H1 (cell line): ENCODE results near the gene ARHGEF18. TPM values are rescaled to one million over a fixed set of nuclear protein-coding genes. Genes with fewer than 3 reads are reported as not detected.

Experiments
- CTCF ChIA-PET: fragments of 300-600 bp; sonication (Branson Sonifier 250); formaldehyde crosslinking; loops from one replicate; lab custom pipeline; 2021; ENCODE audit not compliant: partially characterized antibody; lab: Charles Lee
- POLR2A ChIA-PET: fragments of 300-600 bp; sonication (Branson Sonifier 250); formaldehyde crosslinking; loops from one replicate; lab custom pipeline; 2021; ENCODE audit warnings: inconsistent platforms; ENCODE audit not compliant: partially characterized antibody; lab: Charles Lee
- DNase-seq, 2 experiments: peaks; one replicate each; pipeline versions ENCODE4 v3.0.0 to v3.0.0-alpha.2; 2010 to 2022; ENCODE audit warnings: low spot score in 2 of 2, low read depth in 1 of 2, mixed read lengths in 1 of 2
- FAIRE-seq: peaks from 2 replicates; lab custom pipeline; 2011; peaks lifted over from hg19 to GRCh38; lab: Jason Lieb, UNC
- H2AFZ ChIP-seq: 2 replicates; pipeline ENCODE4 v1.8.1; 2012; ENCODE audit warnings: low read length, inconsistent platforms
- H2AK5ac ChIP-seq: 2 replicates; pipeline ENCODE4 v1.6.1; 2013; ENCODE audit warnings: low read depth, low read length
- H2BK120ac ChIP-seq: replicated peaks from 2 replicates; pipeline ENCODE3; 2013; ENCODE audit warnings: low read depth, low read length, inconsistent platforms
- H2BK12ac ChIP-seq: 2 replicates; pipeline ENCODE4 v1.6.1; 2013; ENCODE audit warnings: low read depth, low read length
- H2BK15ac ChIP-seq: 2 replicates; pipeline ENCODE4 v1.6.1; 2013; ENCODE audit warnings: low read length
- H2BK20ac ChIP-seq: 2 replicates; pipeline ENCODE4 v1.6.1; 2013; ENCODE audit warnings: low read length
- H2BK5ac ChIP-seq: 2 replicates; pipeline ENCODE4 v1.6.1; 2013; ENCODE audit warnings: low read depth, low read length
- H3K14ac ChIP-seq: 2 replicates; pipeline ENCODE4 v1.6.1; 2013; ENCODE audit warnings: inconsistent platforms; ENCODE audit not compliant: insufficient read length
- H3K18ac ChIP-seq: 2 replicates; pipeline ENCODE4 v1.6.1; 2013; ENCODE audit warnings: low read length; ENCODE audit errors: extremely low read depth
- H3K23ac ChIP-seq: 2 replicates; pipeline ENCODE4 v1.6.1; 2013; ENCODE audit warnings: inconsistent platforms; ENCODE audit not compliant: insufficient read length
- H3K23me2 ChIP-seq: 2 replicates; pipeline ENCODE4 v1.6.1; 2013; ENCODE audit warnings: low read depth, low read length
- H3K27ac ChIP-seq: 2 replicates; pipeline ENCODE4 v1.6.1; 2011; ENCODE audit warnings: low read depth, low read length, inconsistent platforms
- H3K27me3 ChIP-seq, 4 experiments: replicated peaks in 1 of 4; 1 replicate in 1 of 4; 2 replicates in 3 of 4; pipeline versions ENCODE4 v1.6.1 to v1.8.1; 2011 to 2013; ENCODE audit warnings: low read length in 3 of 4, mild to moderate bottlenecking in 3 of 4, inconsistent platforms in 2 of 4, mixed read lengths in 2 of 4, moderate library complexity in 1 of 4; ENCODE audit not compliant: control insufficient read depth in 3 of 4, insufficient read depth in 3 of 4; ENCODE audit errors: extremely low read depth in 1 of 4
- H3K36me3 ChIP-seq, 4 experiments: 2 replicates each; pipeline versions ENCODE4 v1.6.1 to v1.8.1; 2011 to 2013; ENCODE audit warnings: mild to moderate bottlenecking in 4 of 4, low read length in 3 of 4, moderate library complexity in 2 of 4, control low read depth in 1 of 4, inconsistent platforms in 1 of 4; ENCODE audit not compliant: insufficient read depth in 4 of 4, control insufficient read depth in 2 of 4
- H3K4ac ChIP-seq: replicated peaks from 2 replicates; pipeline ENCODE3; 2013; ENCODE audit warnings: low read length, low read depth, mixed read lengths, inconsistent platforms; ENCODE audit not compliant: insufficient read length
- H3K4me1 ChIP-seq, 4 experiments: replicated peaks in 1 of 4; 1 replicate in 1 of 4; 2 replicates in 3 of 4; pipeline versions ENCODE4 v1.6.1 to v1.8.1; 2011 to 2013; ENCODE audit warnings: low read length in 3 of 4, inconsistent platforms in 2 of 4, mixed read lengths in 1 of 4; ENCODE audit not compliant: insufficient read depth in 4 of 4, control insufficient read depth in 3 of 4
- H3K4me2 ChIP-seq, 2 experiments: 2 replicates each; pipeline versions ENCODE4 v1.6.1 to v1.8.1; 2011 to 2013; ENCODE audit warnings: low read depth in 2 of 2, low read length in 2 of 2, control low read depth in 1 of 2, inconsistent platforms in 1 of 2, mild to moderate bottlenecking in 1 of 2; ENCODE audit not compliant: insufficient read depth in 1 of 2
- H3K4me3 ChIP-seq, 4 experiments: fragments of 200-600, 300-600 bp in 1 of 4; sonication (generic), shearing (Covaris generic), sonication (Bioruptor Twin) in 1 of 4; 2 replicates each; pipeline versions ENCODE4 v1.5.1 to v1.8.1; 2011 to 2016; ENCODE audit warnings: low read length in 4 of 4, low read depth in 3 of 4, control low read depth in 2 of 4, inconsistent platforms in 2 of 4, mild to moderate bottlenecking in 2 of 4, mixed read lengths in 1 of 4, moderate library complexity in 1 of 4; ENCODE audit not compliant: insufficient read depth in 2 of 4; ENCODE audit errors: extremely low read depth in 1 of 4
- H3K56ac ChIP-seq: replicated peaks from 2 replicates; pipeline ENCODE3; 2013; ENCODE audit warnings: low read depth, mild to moderate bottlenecking, mixed read lengths, low read length, inconsistent platforms; ENCODE audit not compliant: insufficient read length
- H3K79me1 ChIP-seq: 2 replicates; pipeline ENCODE4 v1.6.1; 2013; ENCODE audit warnings: low read depth, low read length, control low read depth
- H3K79me2 ChIP-seq, 2 experiments: 2 replicates each; pipeline versions ENCODE4 v1.6.1 to v1.8.1; 2012 to 2013; ENCODE audit warnings: low read length in 2 of 2, mild to moderate bottlenecking in 2 of 2, inconsistent platforms in 1 of 2; ENCODE audit not compliant: insufficient read depth in 2 of 2, control insufficient read depth in 1 of 2
- H3K9ac ChIP-seq, 4 experiments: replicated peaks in 1 of 4; 1 replicate in 1 of 4; 2 replicates in 3 of 4; pipeline versions ENCODE4 v1.6.1 to v1.8.1; 2011 to 2013; ENCODE audit warnings: low read depth in 3 of 4, low read length in 3 of 4, control low read depth in 2 of 4, mild to moderate bottlenecking in 2 of 4, moderate library complexity in 2 of 4, inconsistent platforms in 1 of 4; ENCODE audit errors: extremely low read depth in 1 of 4
- H3K9me3 ChIP-seq, 2 experiments: 2 replicates each; pipeline versions ENCODE4 v1.6.1 to v1.8.1; 2012 to 2013; ENCODE audit warnings: mild to moderate bottlenecking in 2 of 2, moderate library complexity in 2 of 2, control low read depth in 1 of 2, inconsistent platforms in 1 of 2, low read depth in 1 of 2, low read length in 1 of 2, mixed read lengths in 1 of 2; ENCODE audit not compliant: insufficient read depth in 2 of 2
- H4K20me1 ChIP-seq, 2 experiments: replicated peaks in 1 of 2; 2 replicates each; pipeline versions ENCODE3 to v1.8.1; 2011 to 2013; ENCODE audit warnings: inconsistent platforms in 2 of 2, low read length in 2 of 2, mild to moderate bottlenecking in 1 of 2; ENCODE audit not compliant: insufficient read depth in 2 of 2, control insufficient read depth in 1 of 2
- H4K5ac ChIP-seq: 2 replicates; pipeline ENCODE4 v1.6.1; 2013; ENCODE audit warnings: low read length, low read depth, mixed read lengths, inconsistent platforms; ENCODE audit not compliant: insufficient read length
- H4K8ac ChIP-seq: 2 replicates; pipeline ENCODE4 v1.8.0; 2013; ENCODE audit warnings: mild to moderate bottlenecking, moderate library complexity, low read length, inconsistent platforms; ENCODE audit not compliant: insufficient read depth; ENCODE audit errors: extremely low read depth
- H4K91ac ChIP-seq: replicated peaks from 2 replicates; pipeline ENCODE3; 2013; ENCODE audit warnings: low read length, mixed read lengths, inconsistent platforms; ENCODE audit not compliant: insufficient read length
- ASH2L ChIP-seq: fragments of 200-600, 300-600 bp; sonication (generic); IDR thresholded peaks from one replicate; pipeline ENCODE4 v1.7.1; 2017; ENCODE audit warnings: low read length
- CHD1 ChIP-seq: IDR thresholded peaks from 2 replicates; pipeline ENCODE4 v1.6.1; 2012; ENCODE audit warnings: low read depth, low read length, improper control_type of control experiment
- KDM4A ChIP-seq: IDR thresholded peaks from one replicate; pipeline ENCODE4 v1.7.1; 2012; ENCODE audit warnings: low read depth, mild to moderate bottlenecking, moderate library complexity, low read length, inconsistent platforms; ENCODE audit not compliant: severe bottlenecking
- NRF1 ChIP-seq: IDR thresholded peaks from 2 replicates; pipeline ENCODE4 v1.6.1; 2011; ENCODE audit warnings: mild to moderate bottlenecking, low read depth, low read length, improper control_type of control experiment
- RFX5 ChIP-seq: IDR thresholded peaks from 2 replicates; pipeline ENCODE4 v1.6.1; 2011; ENCODE audit warnings: low read depth, low read length, improper control_type of control experiment, borderline replicate concordance
- TAF1 ChIP-seq: IDR thresholded peaks from 2 replicates; pipeline ENCODE4 v1.6.1; 2011; ENCODE audit warnings: mild to moderate bottlenecking, low read depth, low read length
- WGBS, 2 experiments: shearing (Covaris generic) in 1 of 2; methylation state at CpG; one replicate each; pipeline versions ENCODE4 v1.1.6 to v1.1.7; 2013 to 2015; ENCODE audit warnings: low lambda C conversion rate in 2 of 2, mixed read lengths in 2 of 2, inconsistent platforms in 1 of 2, low coverage in 1 of 2, missing lambda C conversion rate in 1 of 2; ENCODE audit not compliant: insufficient replicate concordance in 2 of 2, insufficient coverage in 1 of 2, insufficient read length in 1 of 2; ENCODE audit errors: extremely low coverage in 1 of 2, missing lambda C conversion rate in 1 of 2; 5-methylcytosine and 5-hydroxymethylcytosine counted together
- polyA plus RNA-seq, 7 experiments: library from polyadenylated mRNA; depleted of rRNA in 3 of 7; stranded (reverse) in 5 of 7; unstranded in 2 of 7; fragments of >200 nt in 5 of 7; fragments of 200-250 nt in 2 of 7; gene quantifications; 1 replicate in 5 of 7; 2 replicates in 1 of 7; 4 replicates in 1 of 7; pipeline versions ENCODE4 v1.2.1 to v1.2.3, GENCODE V29; 2011 to 2013; ENCODE audit warnings: missing spikeins in 2 of 7, mixed read lengths in 2 of 7
- total RNA-seq: library from RNA; stranded (reverse); fragmentation: NEBNext Ultra II Directional; extraction: Animal tissue kit (Norgen Biotek cat#: 25700); gene quantifications from 2 replicates; pipeline ENCODE4 v1.2.1, GENCODE V29; 2021
- TF ChIP-seq, protein P1 (sequence below): IDR thresholded peaks from 2 replicates; pipeline ENCODE4 v1.6.1; 2012; ENCODE audit warnings: inconsistent platforms

The ARHGEF18 gene
- total and polyA plus RNA-seq, 2 of the 8 experiments (the other 6 are each of a cell fraction or from before 2014, with no cell fraction given), result 12.2 to 35.9 TPM

- H4K8ac ChIP-seq, result peak overlapping the region; percentile 87
- no peak overlapping the region for H3K9ac ChIP-seq
- 86% methylated on average over 6 of the region's 6 CpGs; no CpG with 5 or more reads in 1 of the 2 experiments for WGBS, 2 experiments
- no peak overlapping the region; the same call in 1 of the 2 replicates for H3K18ac ChIP-seq
- H2BK120ac ChIP-seq, result no peak overlapping the region
- H2BK5ac ChIP-seq, result no peak overlapping the region
- no peak overlapping the region for H3K56ac ChIP-seq
- H2AK5ac ChIP-seq, result no peak overlapping the region
- ChIA-PET POLR2A (no interaction called here), CTCF (interaction anchor here (0.6 to 6.1 kb wide), 12 partner anchors 10 to 1029 kb away, joined by 3 to 57 read pairs (median 4); partner anchors contain the start of gene ARHGEF18)
- H3K27ac ChIP-seq, result no peak overlapping the region
- no peak overlapping the region for H3K4me3 ChIP-seq
- H2AFZ ChIP-seq, result no peak overlapping the region
- DNase-seq (no peak), FAIRE-seq (no peak)
- no peak overlapping the region for H2BK15ac ChIP-seq
- H4K20me1 ChIP-seq, result no peaks in the 10 kb centered on the region
- no peak overlapping the region for H2BK20ac ChIP-seq
- no peaks in the 10 kb centered on the region for H3K79me1 ChIP-seq
- no peaks in the 10 kb centered on the region for H3K36me3 ChIP-seq
- no peak overlapping the region for H4K91ac ChIP-seq
- no peaks in the 10 kb centered on the region for H3K27me3 ChIP-seq
- no peak overlapping the region for H3K23ac ChIP-seq
- no peak overlapping the region for H3K14ac ChIP-seq
- H3K4me1 ChIP-seq, result peaks cover 0 to 6% (median 3%) of the 10 kb centered on the region in 4 experiments; a peak in 3 of 7 replicates
- H3K23me2 ChIP-seq, result no peaks in the 10 kb centered on the region
- no peaks in the 10 kb centered on the region for H3K79me2 ChIP-seq
- no peak for TF ChIP-seq RFX5
- TF ChIP-seq TAF1, result 0 out of 2 replicates have a peak, but pooled peaks have one; percentile 23
- TF ChIP-seq KDM4A, result no peak
- TF ChIP-seq NRF1, result no peak
- TF ChIP-seq ASH2L, result peak; percentile 42
- TF ChIP-seq CHD1, result no peak
- TF ChIP-seq, protein P1, sequence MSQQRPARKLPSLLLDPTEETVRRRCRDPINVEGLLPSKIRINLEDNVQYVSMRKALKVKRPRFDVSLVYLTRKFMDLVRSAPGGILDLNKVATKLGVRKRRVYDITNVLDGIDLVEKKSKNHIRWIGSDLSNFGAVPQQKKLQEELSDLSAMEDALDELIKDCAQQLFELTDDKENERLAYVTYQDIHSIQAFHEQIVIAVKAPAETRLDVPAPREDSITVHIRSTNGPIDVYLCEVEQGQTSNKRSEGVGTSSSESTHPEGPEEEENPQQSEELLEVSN, result no peak
- H2BK12ac ChIP-seq, result no peak overlapping the region
- H3K9me3 ChIP-seq, result no peaks in the 10 kb centered on the region
- H4K5ac ChIP-seq, result no peak overlapping the region
- H3K4me2 ChIP-seq, result no peak overlapping the region; a peak in 1 of 4 replicates
- H3K4ac ChIP-seq, result no peak overlapping the region
Observed at GRCh38 chr19:7376151-7376852, 27.6 kb downstream of the ARHGEF18 start.
